ENCODE results near the gene ZC3H10. TPM values are rescaled to one million over a fixed set of nuclear protein-coding genes. Genes with fewer than 3 reads are reported as not detected.

The ZC3H10 gene
- total and polyA plus RNA-seq, 2 of the 13 experiments (the other 11 are each of a cell fraction or from before 2014, with no cell fraction given) = 0.70 to 2.3 TPM

GRCh38 chr12:56152132-56152755 lies 34.2 kb downstream of the ZC3H10 start, which contains the start of gene MYL6B (continued):
- TF ChIP-seq PATZ1 (CRISPR knock-in tag; IDR thresholded peaks at IDR 0.05) (peak; percentile 88), SNAPC5 (CRISPR knock-in tag; IDR thresholded peaks at IDR 0.05; ENCODE audit: borderline replicate concordance) (no peak), ZNF3 (CRISPR knock-in tag; IDR thresholded peaks at IDR 0.05) (no peak), ZNF30 (CRISPR knock-in tag; IDR thresholded peaks at IDR 0.05) (no peak), ZNF350 (CRISPR knock-in tag; IDR thresholded peaks at IDR 0.05; ENCODE audit: borderline replicate concordance, low read depth) (no peak), ZNF7 (CRISPR knock-in tag; IDR thresholded peaks at IDR 0.05) (no peak), THAP8 (CRISPR knock-in tag; IDR thresholded peaks at IDR 0.05; ENCODE audit: borderline replicate concordance) (no peak), GPBP1L1 (CRISPR knock-in tag; IDR thresholded peaks at IDR 0.05) (no peak), ZNF335 (CRISPR knock-in tag; IDR thresholded peaks at IDR 0.05) (no peak; the same call in 1 of the 2 replicates), HDAC6 (IDR thresholded peaks at IDR 0.05; ENCODE audit: low read depth, low read length) (no peak), ZNF503 (CRISPR knock-in tag; IDR thresholded peaks at IDR 0.05) (peak; percentile 53; the same call in 1 of the 2 replicates), ZNF318 (CRISPR knock-in tag; IDR thresholded peaks at IDR 0.05) (no peak), KDM6A (CRISPR knock-in tag; IDR thresholded peaks at IDR 0.05; ENCODE audit: low read depth) (no peak), ZNF792 (CRISPR knock-in tag; IDR thresholded peaks at IDR 0.05) (0 out of 2 replicates have a peak, but pooled peaks have one; percentile 29)

All from HepG2 (cell line).